Ishikawa (cell line): ENCODE data around the gene ATG9B.

Source experiments
- CEBPB ChIP-seq: IDR thresholded peaks from 2 replicates; pipeline ENCODE4 v1.6.1; 2012
- RAD21 ChIP-seq: IDR thresholded peaks from 2 replicates; pipeline ENCODE4 v1.6.1; 2012; ENCODE audit warnings: low read depth
- TAF1 ChIP-seq: IDR thresholded peaks from 2 replicates; pipeline ENCODE4 v1.6.1; 2012; ENCODE audit warnings: low read depth, mild to moderate bottlenecking
- TCF12 ChIP-seq: IDR thresholded peaks from 2 replicates; pipeline ENCODE4 v1.6.1; 2012; ENCODE audit warnings: low read depth
- USF1 ChIP-seq: IDR thresholded peaks from 2 replicates; pipeline ENCODE4 v1.6.1; 2012
- YY1 ChIP-seq: IDR thresholded peaks from 2 replicates; pipeline ENCODE4 v1.6.1; 2012; ENCODE audit warnings: low read depth
- ZBTB7A ChIP-seq: IDR thresholded peaks from 2 replicates; pipeline ENCODE4 v1.6.1; 2012; ENCODE audit warnings: low read depth

GRCh38 chr7:151058781-151059366, 34.6 kb upstream of the ATG9B start:
- TF ChIP-seq USF1 (no peak), TCF12 (no peak), CEBPB (no peak), YY1 (no peak), TAF1 (no peak), RAD21 (no peak), ZBTB7A (no peak)
